ENCODE results near the gene PHAF1.

GRCh38 chr16:67104061-67104460, 5.7 kb upstream of the PHAF1 start:
- TF ChIP-seq REST (IDR thresholded peaks at IDR 0.05; ENCODE audit: insufficient replicate concordance, low read depth), result no peak
- no peak for TF ChIP-seq CTCF (IDR thresholded peaks at IDR 0.05; ENCODE audit: insufficient read depth, low read length)
- no peak for TF ChIP-seq POLR2AphosphoS5 (IDR thresholded peaks at IDR 0.05; ENCODE audit: low read depth)
- no peak for TF ChIP-seq SPI1 (IDR thresholded peaks at IDR 0.05; ENCODE audit: borderline replicate concordance, low read depth)
- TF ChIP-seq GABPA (IDR thresholded peaks at IDR 0.05; ENCODE audit: low read depth), result no peak

Measured in HL-60 (cell line).